Suprapubic skin (tissue), 3 donors: ENCODE data around the gene FBRSL1.

Experiments
- CTCF ChIP-seq, 2 donors: fragments of 200-600 bp in 1 of 2; fragments of 450-650 bp in 1 of 2; sonication (generic) in 1 of 2; IDR thresholded peaks; one replicate each; pipeline ENCODE4 v1.5.1; 2016 to 2019; ENCODE audit warnings: antibody characterized with exemption in 2 of 2, mild to moderate bottlenecking in 1 of 2, moderate library complexity in 1 of 2
- POLR2A ChIP-seq, 2 donors: fragments of 450-650 bp; IDR thresholded peaks; one replicate each; pipeline ENCODE4 v1.6.1; 2017; ENCODE audit warnings: antibody characterized with exemption in 2 of 2, mild to moderate bottlenecking in 2 of 2, moderate library complexity in 2 of 2

GRCh38 chr12:132539016-132539773 is 49.2 kb downstream of the FBRSL1 start:
- TF ChIP-seq CTCF (IDR thresholded peaks at IDR 0.05) (no peak), POLR2A (IDR thresholded peaks at IDR 0.05) (no peak)
